Adrenal gland (tissue), 12 donors: Measurements from ENCODE around the gene BTG1. TPM values are rescaled to one million over a fixed set of nuclear protein-coding genes. Genes with fewer than 3 reads are reported as not detected.

ENCODE experiments used
- DNase-seq, 7 donors: peaks; one replicate each; pipeline ENCODE4 v3.0.0-alpha.2; 2019 to 2020
- H3K27ac ChIP-seq, 5 donors: fragments of 200-600 bp; sonication (generic) in 4 of 5; 1 replicate in 3 of 5; 2 replicates in 2 of 5; pipeline versions ENCODE4 v1.5.1 to v1.8.0; 2016 to 2020; ENCODE audit warnings: mild to moderate bottlenecking in 1 of 5
- H3K27me3 ChIP-seq: fragments of 200-600 bp; 2 replicates; pipeline ENCODE4 v1.8.0; 2021
- H3K36me3 ChIP-seq, 2 donors: fragments of 200-600 bp; replicated peaks in 1 of 2; 1 replicate in 1 of 2; 2 replicates in 1 of 2; pipeline versions ENCODE4 v1.5.1 to v1.8.0; 2018 to 2022
- H3K4me1 ChIP-seq, 2 donors: fragments of 200-600 bp; replicated peaks in 1 of 2; 1 replicate in 1 of 2; 2 replicates in 1 of 2; pipeline versions ENCODE4 v1.5.1 to v1.8.0; 2018 to 2021
- H3K4me3 ChIP-seq, 4 donors: fragments of 200-600 bp; sonication (generic) in 3 of 4; one replicate each; pipeline ENCODE4 v1.5.1; 2016 to 2018
- H3K9me3 ChIP-seq, 3 donors: fragments of 200-600 bp; sonication (generic) in 1 of 3; replicated peaks in 1 of 3; 1 replicate in 2 of 3; 2 replicates in 1 of 3; pipeline versions ENCODE4 v1.5.1 to v1.8.0; 2016 to 2021
- POLR2A ChIP-seq, 2 donors: fragments of 450-650 bp; IDR thresholded peaks; one replicate each; pipeline ENCODE4 v1.6.1; 2017; ENCODE audit warnings: antibody characterized with exemption in 2 of 2, mild to moderate bottlenecking in 2 of 2, moderate library complexity in 1 of 2
- WGBS, 4 donors: extraction: QIAGEN DNeasy Blood & Tissue Kit in 2 of 4; methylation state at CpG; one replicate each; pipeline versions ENCODE4 v1.1.5 to v1.1.7; 2013 to 2017; 5-methylcytosine and 5-hydroxymethylcytosine counted together
- intact Hi-C, 2 donors: fragments of 100-400 bp; cut with DNase I; formaldehyde crosslinking; loops; one replicate each; pipeline versions ENCODE4 v1.14.1 to v1.15.0; 2022 to 2023
- polyA plus RNA-seq, 3 donors: library from polyadenylated mRNA; stranded (reverse); fragments of 200-250 nt in 2 of 3; fragments of 350-450 nt in 1 of 3; fragmentation: Illumina TruSeq in 1 of 3; extraction: RNeasy Lipid Tissue Mini Kit (QIAGEN cat#74804) in 1 of 3; gene quantifications; one replicate each; pipeline ENCODE4 v1.2.3, GENCODE V29; 2013 to 2014
- total RNA-seq, 9 donors: library from RNA; depleted of rRNA in 4 of 9; stranded (reverse); fragments of >200 nt in 4 of 9; fragments of 120-200 nt in 1 of 9; fragmentation: NEBNext Ultra II Directional in 1 of 9; extraction: Animal tissue kit (Norgen Biotek cat#: 25700) in 1 of 9; gene quantifications; one replicate each; pipeline versions ENCODE4 v1.1.0 to v1.2.4, GENCODE V29; 2013 to 2023
- TF ChIP-seq, protein P1 (sequence below), 6 experiments: fragments of 450-650 bp in 4 of 6; fragments of 200-600 bp in 2 of 6; sonication (generic) in 1 of 6; IDR thresholded peaks; 1 replicate in 5 of 6; 2 replicates in 1 of 6; pipeline versions ENCODE4 v1.5.1 to v1.8.0; 2016 to 2021; ENCODE audit warnings: antibody characterized with exemption in 6 of 6, mild to moderate bottlenecking in 2 of 6, moderate library complexity in 1 of 6
- donor health status: healthy with polysubstance abuse.
- donor health status: Bipolar disorder and iron deficiency.
- donor health status: DM: yes; HTN: yes; CAD: no.
- donor health status: DM: no; HTN: no; CAD: no.
- donor health status: DM: no; HTN: no; CAD: no.
- donor health status: DM: yes; HTN: yes; CAD: no.

BTG1 gene
- total and polyA plus RNA-seq, 12 donors = 26.3 to 388 (median 60.8) TPM

DNA sequence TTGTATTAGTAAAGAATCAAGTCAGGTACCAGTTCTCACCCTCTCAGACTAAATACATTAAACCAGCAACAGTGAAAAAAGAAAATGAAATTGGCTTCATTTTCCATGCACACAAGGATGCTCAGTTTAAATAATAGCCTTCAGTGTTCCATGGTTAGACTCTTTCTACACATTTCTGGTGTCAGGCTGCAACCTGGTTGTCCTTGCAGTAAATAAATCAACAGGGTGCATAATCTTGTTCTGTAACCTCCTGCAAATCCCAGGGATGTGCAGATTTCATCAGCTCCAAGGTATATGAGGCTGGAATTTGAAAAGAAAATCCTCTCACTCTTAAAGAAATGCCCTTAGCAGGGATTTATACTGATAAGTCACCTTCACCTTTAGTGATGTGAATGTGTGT, 46.7 kb upstream of the BTG1 start:
- DNase-seq = no peak
- intact Hi-C loops = no loop called here
- TF ChIP-seq POLR2A (IDR thresholded peaks at IDR 0.05) = no peak
- TF ChIP-seq, protein P1, sequence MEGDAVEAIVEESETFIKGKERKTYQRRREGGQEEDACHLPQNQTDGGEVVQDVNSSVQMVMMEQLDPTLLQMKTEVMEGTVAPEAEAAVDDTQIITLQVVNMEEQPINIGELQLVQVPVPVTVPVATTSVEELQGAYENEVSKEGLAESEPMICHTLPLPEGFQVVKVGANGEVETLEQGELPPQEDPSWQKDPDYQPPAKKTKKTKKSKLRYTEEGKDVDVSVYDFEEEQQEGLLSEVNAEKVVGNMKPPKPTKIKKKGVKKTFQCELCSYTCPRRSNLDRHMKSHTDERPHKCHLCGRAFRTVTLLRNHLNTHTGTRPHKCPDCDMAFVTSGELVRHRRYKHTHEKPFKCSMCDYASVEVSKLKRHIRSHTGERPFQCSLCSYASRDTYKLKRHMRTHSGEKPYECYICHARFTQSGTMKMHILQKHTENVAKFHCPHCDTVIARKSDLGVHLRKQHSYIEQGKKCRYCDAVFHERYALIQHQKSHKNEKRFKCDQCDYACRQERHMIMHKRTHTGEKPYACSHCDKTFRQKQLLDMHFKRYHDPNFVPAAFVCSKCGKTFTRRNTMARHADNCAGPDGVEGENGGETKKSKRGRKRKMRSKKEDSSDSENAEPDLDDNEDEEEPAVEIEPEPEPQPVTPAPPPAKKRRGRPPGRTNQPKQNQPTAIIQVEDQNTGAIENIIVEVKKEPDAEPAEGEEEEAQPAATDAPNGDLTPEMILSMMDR (IDR thresholded peaks at IDR 0.05) = no peak
- Histone ChIP-seq H3K27me3 (no peaks in the 10 kb centered on the region), H3K4me1 (no peaks in the 10 kb centered on the region), H3K36me3 (no peaks in the 10 kb centered on the region), H3K27ac (no peak overlapping the region), H3K4me3 (no peak overlapping the region), H3K9me3 (no peaks in the 10 kb centered on the region)

DNA sequence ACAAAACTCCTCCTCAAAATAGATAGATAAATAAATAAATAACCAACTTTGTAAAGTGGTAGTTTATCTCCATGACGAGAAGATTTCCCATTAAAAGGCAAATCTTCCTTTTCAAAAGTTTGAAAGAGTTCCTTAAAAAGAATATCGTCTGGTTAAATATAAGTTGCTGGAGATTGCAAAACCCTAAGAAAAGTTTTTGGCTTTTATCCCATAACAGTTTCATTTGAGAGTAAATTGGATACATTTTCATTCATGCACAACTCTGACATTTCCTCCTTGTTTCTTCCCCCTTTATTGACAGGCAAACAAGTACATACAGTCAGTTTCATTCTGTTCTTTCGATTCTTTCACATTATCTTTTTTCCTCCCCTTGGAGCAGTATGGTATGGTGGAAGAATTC, 45.4 kb upstream of the BTG1 start:
- WGBS, 4 donors = 66 to 76% (median 74%) methylated on average over 3 of the region's 3 CpGs
- no peak overlapping the region for H3K4me3 ChIP-seq
- no peaks in the 10 kb centered on the region for H3K4me1 ChIP-seq
- no peaks in the 10 kb centered on the region for H3K9me3 ChIP-seq
- no peak overlapping the region for H3K27ac ChIP-seq
- TF ChIP-seq, protein P1 (IDR thresholded peaks at IDR 0.05) = no peak
- no peak for TF ChIP-seq POLR2A (IDR thresholded peaks at IDR 0.05)
- no peaks in the 10 kb centered on the region for H3K36me3 ChIP-seq
- H3K27me3 ChIP-seq = no peaks in the 10 kb centered on the region
- intact Hi-C loops = no loop called here
- DNase-seq = no peak

DNA sequence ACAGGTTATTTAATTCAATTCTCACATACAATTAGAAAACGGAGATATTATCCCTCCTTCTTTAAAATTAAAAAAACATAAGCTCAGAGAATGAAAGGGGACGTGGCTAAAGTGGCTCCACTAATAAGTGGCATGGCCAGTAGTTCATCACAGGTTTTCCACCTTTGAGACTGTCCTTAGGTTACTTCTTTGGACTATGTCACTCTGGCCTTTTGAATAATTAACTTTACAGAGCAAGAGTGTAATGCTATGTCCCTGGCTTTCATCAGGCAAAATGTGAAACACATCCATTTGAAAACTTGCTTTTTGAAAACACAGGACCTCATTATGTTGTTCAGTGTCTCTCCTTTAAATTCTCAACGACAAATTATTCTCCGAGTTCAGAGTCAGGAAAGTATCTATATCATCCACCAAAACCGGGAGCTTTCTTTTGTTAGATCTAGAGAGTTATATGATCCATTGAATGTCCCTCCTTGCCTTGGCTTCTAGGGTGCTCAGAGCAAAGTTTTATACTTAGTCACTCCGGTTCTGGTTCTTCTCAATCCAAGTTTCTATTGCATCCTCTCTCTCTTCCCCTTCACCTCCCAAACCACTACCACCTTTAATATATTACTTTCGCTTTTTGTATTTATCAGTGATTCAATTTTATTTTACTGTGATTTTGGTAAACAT, 43.0 kb upstream of the BTG1 start:
- intact Hi-C loops = no loop called here
- TF ChIP-seq, protein P1 (IDR thresholded peaks at IDR 0.05) = no peak
- TF ChIP-seq POLR2A (IDR thresholded peaks at IDR 0.05) = no peak
- no peak overlapping the region for H3K4me3 ChIP-seq
- WGBS, 4 donors = 88 to 95% (median 91%) methylated on average over 7 of the region's 7 CpGs
- H3K36me3 ChIP-seq = no peaks in the 10 kb centered on the region
- DNase-seq = no peak
- no peaks in the 10 kb centered on the region for H3K9me3 ChIP-seq
- H3K27ac ChIP-seq = no peak overlapping the region
- H3K4me1 ChIP-seq = no peaks in the 10 kb centered on the region
- H3K27me3 ChIP-seq = no peaks in the 10 kb centered on the region

DNA sequence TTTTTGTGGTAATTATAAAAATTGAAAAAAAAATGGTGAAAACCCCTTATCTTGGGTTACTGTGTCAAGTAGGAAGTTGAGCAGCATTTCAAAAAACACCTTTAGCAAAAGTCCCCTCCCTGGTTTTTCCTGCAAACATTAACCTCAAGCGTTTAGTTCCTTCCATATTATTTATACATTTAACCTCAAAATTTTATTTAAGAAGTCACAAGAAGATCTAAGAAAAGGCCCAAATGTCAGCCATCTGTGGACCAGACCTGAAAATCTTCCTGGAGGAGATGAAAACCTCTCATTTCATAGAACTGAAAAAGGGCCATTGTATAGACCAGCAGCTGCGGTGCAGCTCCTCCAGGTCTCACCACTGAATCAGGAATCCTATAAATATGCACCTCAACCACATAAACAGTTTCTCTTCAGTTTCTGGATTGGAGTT, 40.4 kb upstream of the BTG1 start:
- Histone ChIP-seq H3K27ac (no peak overlapping the region), H3K9me3 (no peaks in the 10 kb centered on the region), H3K4me3 (no peak overlapping the region), H3K4me1 (no peaks in the 10 kb centered on the region), H3K36me3 (no peaks in the 10 kb centered on the region), H3K27me3 (no peaks in the 10 kb centered on the region)
- intact Hi-C loops = no loop called here
- no peak for DNase-seq
- WGBS, 4 donors = 82 to 87% (median 85%) methylated on average over 2 of the region's 2 CpGs
- TF ChIP-seq, protein P1 (IDR thresholded peaks at IDR 0.05) = no peak
- TF ChIP-seq POLR2A (IDR thresholded peaks at IDR 0.05) = no peak
